NCI-H526 treated with DMSO at 0.1 percent for 48 hours (cell line): ENCODE results near the gene SLC9A7.

Source experiments
- DNase-seq: peaks from one replicate; lab custom pipeline; 2025; lab: John Stamatoyannopoulos, UW

The SLC9A7 gene

DNA sequence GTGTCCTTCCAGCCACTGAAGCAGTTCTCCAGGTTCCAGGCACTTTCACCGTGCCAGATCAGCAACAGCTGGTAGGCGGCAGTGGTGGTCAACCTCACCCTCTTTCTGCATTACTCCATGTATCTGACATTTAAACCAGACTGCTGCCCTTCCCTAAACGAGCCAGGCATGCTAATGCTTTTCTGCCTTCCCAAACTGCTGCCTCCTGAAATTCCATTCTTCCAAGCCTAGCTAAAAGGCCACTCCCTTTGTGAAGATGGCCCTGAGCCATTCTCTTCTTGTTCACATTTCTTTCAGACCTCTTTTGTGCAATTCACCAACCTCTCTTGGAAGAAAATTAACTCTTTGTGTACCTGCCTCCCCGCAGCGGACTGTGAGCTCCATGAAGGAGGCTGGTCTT lies 111.7 kb downstream of the SLC9A7 start:
- DNase-seq, result no peak

DNA sequence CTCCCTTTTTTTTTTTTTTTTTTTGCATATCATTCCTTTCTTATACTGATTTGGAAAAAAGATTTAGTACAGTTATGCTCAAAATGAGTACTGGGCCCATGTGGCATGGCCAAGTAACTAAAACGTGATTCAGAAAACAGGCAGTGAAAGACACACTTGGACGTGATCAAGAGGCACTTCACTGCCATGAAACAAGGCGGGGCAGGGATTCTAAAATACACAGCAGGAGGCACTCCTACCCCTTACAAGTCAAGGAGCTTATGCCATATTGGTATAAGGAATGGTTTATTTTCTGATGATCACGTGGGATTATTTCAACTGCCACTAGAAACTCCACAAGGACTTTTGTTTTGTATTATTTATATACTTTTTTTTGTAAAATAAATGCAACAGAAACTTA lies 113.3 kb downstream of the SLC9A7 start:
- no peak for DNase-seq

DNA sequence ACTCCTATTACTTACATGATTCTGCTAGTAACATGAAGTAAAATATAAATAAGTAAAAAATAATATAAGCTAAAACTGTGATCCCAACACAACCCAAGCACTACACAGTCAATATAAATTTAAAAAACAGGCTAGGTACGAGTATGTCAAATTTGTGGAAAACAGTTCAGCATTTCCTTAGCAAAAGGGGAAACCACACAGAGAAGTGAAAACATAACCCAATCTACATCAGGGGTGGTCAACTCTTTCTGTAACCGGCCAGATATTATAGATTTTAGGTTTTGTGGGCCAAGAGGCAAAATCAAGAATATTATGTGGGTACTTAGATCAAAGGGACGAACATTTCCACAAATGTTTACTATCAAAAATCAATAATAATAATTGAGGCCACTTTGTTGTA lies 115.3 kb downstream of the SLC9A7 start:
- no peak for DNase-seq

DNA sequence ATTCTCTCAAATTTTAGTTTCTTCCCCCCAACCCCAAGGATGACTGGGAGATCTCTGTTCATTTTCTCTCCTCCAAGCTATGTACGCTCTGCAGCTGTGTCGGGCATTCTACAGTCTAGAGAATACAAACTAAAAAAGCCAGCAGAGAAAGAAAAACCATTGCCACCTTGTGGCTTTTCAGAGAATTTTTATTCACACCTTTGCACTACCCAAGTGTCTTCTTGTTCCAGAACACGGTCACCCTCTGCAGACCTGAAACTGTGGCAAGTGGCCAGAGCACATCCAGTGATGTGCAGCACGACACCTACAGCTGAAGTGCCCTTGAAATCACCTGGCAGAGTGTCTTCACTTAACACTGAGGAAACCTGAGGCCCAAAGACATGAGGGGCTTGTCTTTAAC lies 116.8 kb downstream of the SLC9A7 start:
- DNase-seq, result no peak

DNA sequence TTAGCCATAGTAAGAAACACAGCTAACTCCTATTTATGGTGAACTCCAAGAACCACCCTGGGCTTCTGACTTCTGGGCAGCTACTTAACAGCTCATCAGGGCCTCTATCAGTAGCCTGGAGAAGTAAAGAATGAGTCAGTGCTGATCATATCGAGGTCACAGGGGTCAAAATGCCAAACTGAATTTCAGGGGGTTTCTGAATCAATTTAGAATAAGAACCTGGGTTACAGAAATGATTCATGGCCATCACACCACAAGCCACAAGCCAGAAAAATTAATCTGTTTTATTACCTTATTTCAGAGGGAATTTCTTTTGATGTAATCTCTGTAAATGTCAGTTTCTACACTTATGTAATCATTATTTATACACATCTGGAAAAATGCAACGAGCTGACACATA lies 121.0 kb downstream of the SLC9A7 start:
- no peak for DNase-seq

DNA sequence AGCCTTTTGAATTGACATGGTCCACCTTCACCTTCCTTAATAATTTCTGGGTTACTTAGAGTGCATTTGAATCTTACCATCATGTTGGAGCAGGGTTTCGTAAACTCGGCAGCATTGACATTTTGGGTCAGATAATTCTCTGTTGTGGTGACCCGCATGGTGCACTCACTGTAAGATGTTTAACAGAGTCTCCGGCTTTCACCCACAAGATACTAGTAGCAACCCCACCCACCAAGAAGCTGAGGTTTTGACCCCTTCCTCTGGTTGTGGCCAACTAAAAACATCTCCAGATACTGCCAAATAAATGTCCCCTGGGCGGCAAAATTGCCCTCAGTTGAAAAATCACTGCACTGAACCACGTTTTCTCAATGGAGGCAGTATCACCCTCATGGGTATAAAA lies 122.7 kb downstream of the SLC9A7 start:
- DNase-seq, result no peak

DNA sequence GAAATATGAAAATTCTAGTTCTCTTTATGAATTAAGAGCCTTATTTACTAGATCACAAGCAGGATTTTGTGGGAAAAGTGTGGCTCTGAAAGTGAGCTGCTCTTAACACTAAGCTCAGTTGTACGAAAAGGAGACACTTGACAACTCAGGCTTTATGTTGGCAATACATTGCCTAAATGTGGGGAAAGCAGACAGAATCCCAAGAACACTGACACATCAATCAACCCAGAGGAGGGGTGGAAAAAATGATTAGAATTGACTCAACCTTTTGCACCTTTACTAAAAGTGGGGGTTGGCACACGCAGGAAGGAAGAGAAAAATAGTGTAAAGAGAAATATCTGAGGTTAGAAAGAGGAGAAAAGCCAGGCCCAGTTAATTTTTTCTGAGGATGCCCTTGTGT lies 123.7 kb downstream of the SLC9A7 start:
- DNase-seq, result no peak

DNA sequence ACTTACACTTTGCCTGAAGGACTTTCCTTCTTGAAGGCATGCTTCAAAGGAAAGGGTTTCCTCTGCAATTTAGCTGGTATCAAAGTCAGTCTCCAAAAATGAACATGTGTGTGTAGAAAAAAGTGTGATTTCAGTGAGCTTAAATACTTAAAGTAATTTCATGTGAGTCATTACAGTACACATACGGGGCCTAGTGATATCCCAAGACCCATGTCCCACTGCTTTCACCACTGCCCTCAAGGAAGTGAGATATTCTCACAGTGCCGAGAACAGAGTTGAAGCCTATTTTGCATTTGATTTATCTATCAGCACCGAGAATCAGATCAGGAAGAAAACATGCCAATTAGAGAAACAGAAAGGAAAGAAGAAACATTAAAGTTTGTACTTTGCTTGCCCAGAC lies 124.3 kb downstream of the SLC9A7 start:
- DNase-seq, result no peak

DNA sequence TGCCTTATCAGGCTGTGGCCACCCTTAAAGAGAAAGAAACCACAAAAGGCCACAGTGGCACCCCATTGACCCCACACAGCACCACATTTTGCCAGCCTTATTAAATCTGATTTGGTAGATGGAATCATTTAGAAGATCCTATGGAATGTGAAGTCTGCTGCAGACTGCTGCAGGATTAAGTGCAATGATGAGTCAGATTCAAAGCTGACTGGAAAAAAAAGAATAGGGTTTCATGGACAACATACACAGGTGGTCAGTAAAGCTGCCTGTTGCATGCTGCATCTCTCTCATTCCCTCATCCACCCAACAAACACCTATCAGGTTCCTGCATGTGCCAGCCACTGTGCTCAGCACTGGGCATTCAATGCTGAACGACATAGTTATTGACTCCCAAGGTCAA lies 128.8 kb downstream of the SLC9A7 start:
- DNase-seq, result no peak

DNA sequence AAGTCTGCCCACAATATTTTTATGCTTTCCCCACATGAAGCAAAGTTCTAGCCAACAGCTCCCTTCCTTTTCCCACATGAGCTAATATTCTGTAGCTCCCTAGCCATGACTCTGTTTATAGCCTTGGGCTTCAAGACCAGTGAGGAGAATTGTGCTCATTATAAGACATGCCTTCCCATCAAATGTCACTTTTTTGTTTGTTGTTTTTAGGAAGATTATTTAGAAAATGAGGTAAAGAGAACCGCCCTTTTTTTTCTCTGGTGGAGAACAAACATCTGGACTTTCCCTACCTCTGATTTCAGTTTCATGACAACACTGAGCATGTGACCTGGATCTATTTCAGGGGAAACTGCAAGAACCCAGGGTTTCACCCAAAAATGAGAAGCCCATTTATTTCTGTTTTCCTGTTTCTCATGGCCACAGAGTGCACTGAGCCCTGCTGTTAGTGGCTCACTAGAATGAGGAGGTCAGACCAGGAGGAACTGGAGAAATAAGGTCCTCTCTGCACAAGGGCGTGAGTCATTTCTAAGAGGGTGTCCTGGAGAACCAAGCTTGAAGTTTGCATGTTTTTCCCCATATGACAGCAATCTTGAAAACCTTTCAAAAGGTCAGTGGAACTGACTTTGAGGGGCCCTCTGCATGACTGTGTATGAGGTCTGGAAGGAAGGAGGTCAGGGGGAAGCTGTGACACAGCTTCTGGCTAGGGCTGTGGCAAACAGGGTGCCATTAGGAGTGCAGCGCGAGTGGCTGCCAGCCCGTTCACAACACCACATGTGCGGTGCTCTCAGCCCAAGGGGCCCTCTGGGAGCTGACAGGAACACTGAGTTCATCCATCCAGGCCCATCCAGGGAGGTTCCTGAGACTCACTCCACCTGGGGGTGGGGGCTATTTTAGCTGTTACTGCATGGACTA lies 130.2 kb downstream of the SLC9A7 start:
- no peak for DNase-seq

DNA sequence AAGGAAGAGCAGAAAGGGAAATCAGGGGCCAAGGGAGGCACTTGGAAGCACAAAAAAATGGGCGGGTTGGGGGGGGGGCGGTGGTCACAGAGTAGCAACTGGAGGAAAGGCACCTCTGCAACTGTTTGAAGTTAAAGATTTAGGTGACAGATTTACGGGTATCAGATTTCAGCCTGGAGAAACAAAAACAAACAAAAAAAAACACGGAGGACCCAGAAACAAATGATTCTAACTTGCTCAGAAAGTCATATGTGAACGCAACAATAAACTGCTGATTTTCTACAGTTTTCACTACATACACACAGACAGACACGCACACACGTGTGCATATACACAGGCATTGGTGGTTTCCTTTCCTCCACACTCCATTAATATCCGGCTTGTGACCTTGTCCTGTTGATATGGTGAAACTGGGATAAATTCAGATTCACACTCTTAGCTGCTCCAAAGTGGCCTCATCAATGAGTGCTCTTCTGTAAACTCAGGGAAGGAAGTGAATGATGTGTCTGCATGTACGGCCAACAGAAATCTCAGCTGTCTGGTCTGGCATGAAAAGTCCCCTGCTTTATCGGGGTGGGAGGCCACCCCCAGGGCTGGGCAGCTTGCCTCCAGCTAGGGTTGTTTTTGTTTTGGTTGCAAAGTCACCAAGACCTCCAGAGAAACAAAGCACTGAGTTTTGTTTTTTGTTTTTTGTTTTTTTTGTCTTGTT lies 131.1 kb downstream of the SLC9A7 start:
- DNase-seq, result no peak

DNA sequence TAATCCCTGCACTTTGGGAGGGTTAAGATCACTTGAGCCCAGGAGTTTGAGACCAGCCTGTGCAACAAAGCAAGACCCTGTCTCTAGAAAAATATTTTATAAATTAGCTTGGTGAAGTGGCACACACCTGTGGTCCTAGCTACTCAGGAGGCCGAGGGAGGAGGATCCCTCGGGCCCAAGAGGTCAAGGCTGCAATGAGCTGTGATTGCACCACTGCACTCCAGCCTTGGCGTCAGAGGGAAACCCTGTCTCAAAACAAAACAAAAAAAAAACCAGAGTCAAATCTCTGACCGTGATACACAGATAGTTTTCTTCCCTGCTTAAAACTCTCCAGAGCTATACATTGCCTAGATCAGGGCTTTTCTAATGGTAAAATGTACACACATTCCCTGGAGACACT lies 131.9 kb downstream of the SLC9A7 start:
- DNase-seq, result no peak

DNA sequence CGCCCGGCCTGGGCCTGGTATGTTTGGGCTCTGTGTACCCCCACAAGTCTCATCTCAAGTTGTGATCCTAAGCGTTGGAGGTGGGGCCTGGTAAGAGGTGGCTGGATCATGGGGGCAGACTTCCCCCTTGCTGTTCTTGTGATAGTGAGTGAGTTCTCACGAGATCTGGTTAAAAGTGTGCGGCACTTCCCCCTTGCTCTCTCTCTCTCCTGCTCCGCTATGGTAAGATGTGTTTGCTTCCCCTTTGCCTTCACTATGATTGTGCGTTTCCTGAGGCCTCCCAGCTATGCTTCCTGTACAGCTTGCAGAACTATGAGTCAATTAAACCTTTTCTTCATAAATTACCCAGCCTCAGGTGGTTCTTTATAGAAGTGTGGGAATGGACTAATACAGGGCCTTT lies 132.4 kb downstream of the SLC9A7 start:
- DNase-seq, result no peak

DNA sequence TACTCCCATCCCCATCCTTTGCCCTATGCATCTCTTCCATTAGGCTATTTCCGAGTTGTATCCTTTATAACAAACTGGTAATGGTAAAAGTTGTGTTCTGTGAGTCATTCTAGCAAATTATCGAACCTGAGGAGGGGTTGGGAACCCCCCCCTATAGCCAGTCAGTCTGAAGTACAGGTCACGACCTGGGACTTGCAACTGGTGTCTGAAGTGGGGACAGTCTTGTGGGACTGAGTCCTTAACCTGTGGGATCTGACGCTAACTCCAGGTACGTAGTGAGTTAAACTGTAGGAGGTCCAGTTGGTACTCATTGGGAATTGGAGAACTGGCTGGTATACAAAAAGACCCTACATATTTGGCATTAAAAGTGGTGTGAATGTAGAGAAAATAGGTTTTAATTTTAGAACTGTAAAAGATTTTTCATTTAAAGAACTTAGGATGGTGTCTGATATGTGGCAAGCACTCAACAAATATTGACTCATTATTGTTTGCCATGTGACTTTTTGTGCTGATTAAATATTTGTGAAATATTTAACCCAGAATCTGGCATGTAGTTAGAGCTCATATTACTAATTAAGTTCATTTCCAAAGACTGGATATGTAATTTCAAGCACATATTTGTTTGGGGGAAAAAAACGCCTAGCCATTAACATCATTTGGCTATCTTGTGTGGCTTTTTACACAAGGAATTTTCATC lies 134.7 kb downstream of the SLC9A7 start:
- DNase-seq, result no peak

DNA sequence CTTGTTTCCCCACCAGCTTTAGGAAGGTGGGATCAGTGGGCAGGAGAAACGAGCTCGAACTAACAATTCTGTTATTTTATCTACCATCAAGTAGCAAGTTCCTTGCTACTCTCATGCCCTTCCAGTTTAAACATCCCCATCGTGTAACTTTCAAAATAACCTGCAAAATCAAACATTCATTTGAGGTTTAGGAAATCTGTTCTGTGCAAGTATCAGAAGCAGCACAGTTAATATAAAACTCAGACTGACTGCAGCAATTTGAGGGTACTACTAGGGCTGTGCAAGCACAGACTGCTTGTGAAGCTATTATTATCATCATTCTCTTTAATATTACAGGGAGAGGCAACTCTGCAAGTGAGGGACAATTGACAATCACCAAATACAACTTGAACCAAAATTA lies 137.3 kb downstream of the SLC9A7 start:
- no peak for DNase-seq

DNA sequence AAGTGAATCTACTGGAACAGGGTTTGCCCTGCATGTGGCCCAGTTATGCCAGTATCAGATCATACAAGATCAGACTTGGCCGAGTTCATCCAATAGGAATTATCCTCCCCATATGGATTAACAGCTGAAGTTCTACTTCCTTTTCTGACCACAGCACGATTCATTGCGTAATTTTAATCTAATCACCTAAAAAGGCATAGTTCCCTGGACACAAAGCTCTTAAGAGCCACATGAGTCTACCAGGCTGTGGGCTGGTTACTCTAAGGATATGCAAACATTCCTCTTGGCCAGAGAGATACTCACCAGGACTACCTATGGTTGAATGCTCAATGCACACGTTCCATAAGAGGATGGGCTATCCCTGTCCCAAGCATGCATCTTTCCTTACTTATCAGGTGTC lies 138.4 kb downstream of the SLC9A7 start:
- DNase-seq, result no peak

DNA sequence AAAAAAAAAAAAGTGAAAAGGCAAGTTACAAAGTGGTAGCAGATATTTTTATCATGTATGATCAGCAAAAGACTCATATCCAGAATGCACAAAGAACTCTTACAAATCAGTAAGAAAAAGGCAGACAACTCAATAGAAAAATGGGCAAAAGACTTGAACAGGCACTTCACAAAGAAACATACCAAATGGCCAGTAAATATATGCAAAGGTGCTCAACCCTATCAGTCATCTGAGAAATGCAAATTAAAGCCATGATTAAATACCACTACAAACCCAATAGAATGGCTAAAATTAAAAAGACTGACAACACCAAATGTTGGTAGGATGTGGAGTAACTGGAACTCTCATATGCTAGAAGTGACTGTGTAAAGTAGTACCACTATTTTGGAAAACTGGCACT lies 140.0 kb downstream of the SLC9A7 start:
- no peak for DNase-seq

DNA sequence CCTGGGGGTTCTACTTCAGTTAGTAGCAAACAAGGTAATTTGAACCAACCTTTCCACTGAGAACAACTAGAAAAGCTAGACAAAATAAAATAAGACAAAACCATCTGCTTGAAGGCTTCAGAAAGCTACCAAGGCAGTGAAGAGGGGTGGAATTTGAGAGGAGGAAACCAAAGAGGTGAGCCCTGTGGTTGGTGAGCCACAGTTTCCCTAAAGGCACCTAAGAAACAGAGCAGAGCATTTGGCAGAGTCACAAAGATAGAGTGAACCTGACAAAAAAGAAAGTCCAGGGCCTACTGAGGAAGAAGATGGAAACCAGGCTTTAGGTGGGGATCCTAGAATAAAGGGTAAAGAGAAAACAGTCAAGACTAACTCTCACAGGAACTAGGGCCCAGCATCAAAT lies 141.0 kb downstream of the SLC9A7 start:
- DNase-seq, result no peak

DNA sequence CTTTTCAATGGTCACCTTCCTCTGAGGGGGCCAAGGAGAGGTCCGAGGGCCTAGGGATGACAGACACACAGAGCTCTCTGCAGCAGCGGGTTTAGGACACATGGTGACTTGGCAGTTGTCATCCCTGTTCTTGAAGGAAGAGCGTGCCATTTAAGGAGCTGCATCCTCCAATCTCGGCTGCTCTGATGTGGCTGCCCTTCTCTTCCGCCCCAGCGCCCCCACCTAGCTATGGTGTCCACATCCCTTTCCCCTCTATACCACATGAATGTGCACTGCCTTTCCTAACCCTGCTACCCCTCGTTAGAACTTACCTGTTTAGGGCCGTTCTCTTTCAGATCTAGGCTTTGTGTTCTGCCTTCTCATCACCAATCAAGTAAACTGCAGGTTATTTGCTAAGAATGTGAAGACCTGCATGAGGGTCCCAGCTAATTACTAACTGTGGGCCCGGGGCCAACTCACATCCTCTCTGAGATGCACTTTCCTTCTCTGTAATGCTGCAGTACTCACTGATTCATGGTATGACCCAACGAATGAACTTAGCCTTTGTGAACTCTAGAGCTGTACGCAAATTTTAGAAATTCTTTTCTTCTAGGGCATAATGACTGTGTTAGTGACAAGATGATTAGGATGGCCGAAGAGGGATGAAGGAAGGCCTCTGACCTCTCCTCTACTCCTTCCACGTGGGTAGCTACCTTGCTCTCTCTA lies 147.1 kb downstream of the SLC9A7 start:
- DNase-seq, result no peak

DNA sequence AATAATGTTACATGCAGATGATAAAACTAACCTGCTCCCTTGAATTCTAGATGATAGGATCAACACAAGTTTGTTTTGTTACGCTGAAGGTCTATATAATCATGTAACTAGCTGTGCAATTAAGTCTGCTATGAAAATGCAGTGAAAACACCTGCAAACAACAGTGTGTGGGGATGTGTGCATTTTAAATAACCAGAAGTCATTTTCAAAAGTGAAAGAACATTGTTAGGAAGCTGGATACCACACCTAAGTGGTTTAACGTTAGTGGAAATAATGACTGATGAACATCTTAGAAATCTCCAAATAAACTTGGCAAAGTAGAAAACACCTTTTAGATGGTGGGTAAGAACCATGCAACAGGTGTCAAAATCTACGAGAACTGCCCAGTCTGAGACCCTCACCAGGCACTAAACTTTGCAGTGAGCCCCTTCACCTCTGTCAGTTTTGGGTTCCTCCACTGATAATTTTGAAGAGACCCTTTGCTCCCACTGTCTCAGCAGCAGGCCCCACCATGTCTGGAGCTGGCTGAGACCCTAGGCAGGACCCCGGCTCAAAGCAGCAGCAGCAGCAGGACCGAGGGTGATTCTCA lies 148.8 kb downstream of the SLC9A7 start:
- DNase-seq, result no peak

DNA sequence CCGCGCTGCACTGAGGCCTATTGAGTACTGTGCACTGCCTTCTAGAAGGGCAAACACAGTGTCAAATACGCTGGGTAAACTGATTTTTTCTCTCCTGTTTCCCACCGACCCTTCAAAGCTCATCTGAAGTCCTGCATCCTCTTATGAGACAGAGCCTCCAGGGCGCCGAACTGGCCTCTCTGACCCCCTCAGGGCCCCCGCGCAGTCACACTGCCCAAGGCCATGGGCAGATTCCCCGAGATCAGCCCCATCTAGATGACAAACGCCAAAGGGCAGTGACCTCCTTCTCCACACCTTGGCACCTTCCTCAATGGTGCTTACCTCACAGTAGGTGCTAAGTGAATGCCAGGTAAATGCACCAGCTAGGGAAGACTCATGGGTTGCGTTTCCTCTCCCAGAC lies 151.0 kb downstream of the SLC9A7 start:
- DNase-seq, result no peak
